T follicular helper cell (primary cell): ENCODE results near the gene OSCP1.

Experiments used
- DNase-seq: peaks from one replicate; pipeline ENCODE4 v3.0.0-alpha.2; 2020; ENCODE audit warnings: low read depth

OSCP1 gene

DNA sequence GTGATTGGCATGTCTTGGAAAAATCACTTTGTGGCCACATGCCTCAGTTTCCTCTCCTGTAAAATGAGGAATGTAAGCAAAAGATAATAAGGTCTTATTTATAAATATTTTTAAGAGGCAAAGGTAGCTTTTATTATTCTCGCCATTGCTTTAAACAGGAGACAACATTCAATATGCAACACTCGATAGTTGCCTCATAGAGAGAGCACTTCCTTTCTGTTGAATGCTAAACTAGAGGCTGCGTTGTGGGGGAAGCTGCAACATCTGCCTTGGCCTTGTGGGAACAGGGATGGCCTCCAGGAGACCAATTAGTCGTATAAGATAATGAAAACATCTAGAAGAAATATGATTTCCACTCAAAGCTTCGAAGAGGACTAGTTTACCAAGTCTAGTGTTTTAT, 3.5 kb downstream of the OSCP1 start:
- no peak for DNase-seq

DNA sequence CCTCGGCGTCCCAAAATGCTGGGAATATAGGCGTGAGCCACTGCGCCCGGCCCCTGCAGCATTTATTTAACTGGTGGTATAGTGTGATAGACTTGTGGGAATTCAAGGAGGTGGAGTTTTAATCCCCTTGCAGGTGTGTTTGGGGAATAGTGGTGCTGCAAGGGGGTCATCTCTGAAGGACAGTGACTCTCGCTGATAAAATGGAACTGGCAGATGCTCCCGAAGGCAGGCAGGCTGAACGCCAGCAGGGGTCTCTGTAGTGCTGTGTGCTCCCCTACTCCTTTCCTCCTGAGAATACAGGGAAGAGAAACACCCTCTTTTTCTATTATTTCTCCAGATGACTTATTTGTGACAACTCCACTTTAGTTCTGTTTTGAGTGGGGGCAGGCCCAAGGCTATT, 4.0 kb downstream of the OSCP1 start:
- no peak for DNase-seq

DNA sequence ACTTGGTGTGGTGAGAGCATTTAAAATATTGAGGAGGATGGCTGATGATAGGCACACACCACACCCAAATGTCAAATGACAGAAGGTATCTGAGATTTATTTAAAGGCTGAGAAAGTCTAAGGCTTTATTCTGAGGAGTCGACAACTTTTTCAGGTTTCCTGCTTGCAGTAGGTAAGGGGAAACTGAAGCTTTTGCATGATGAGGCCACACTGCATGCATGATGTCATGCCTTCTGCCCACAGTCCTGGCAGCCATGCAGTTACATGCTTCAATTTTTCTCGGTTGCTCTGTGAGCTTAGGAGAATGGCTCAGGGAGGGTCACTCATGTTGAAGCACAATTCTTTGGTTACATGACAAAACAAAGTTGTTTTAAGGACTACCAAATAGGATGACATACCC, 7.0 kb downstream of the OSCP1 start:
- DNase-seq, result no peak

DNA sequence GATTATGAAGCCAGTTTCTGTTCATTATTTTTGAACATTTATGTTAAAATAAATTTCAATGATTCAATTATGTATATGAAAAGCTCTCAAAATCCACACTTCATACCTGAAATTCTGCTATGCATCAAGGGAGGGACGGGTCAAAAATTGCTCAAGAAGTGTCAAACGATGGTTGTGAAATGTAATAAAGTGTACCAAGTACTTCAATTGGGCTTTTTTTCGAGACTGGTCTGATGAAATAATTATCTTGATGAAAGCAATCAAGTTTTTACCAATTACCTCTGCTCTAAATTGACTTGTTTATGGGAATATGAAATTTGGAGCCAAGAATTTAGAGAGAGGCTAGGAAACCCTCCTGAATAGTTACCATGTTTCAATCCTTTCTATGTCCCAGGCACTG, 7.9 kb downstream of the OSCP1 start:
- no peak for DNase-seq

DNA sequence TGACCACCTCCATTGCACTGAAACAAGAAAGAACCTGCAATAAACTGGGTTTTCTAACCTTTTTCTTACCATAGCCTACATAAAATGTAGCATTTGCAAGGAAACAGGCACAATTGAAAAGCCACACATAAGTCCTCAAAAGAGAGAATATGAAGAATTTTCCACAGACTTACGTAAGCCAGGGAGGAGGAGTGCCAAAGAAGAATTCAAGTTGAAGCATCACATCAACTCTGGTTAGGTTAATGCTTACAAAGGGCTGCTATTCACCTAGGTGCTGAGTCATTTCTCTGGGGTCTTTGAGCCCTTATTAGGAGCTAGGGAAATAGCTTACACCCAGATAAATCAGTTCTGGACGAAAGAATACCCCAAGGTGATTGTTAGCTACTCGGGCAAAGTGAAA, 9.6 kb downstream of the OSCP1 start:
- no peak for DNase-seq

DNA sequence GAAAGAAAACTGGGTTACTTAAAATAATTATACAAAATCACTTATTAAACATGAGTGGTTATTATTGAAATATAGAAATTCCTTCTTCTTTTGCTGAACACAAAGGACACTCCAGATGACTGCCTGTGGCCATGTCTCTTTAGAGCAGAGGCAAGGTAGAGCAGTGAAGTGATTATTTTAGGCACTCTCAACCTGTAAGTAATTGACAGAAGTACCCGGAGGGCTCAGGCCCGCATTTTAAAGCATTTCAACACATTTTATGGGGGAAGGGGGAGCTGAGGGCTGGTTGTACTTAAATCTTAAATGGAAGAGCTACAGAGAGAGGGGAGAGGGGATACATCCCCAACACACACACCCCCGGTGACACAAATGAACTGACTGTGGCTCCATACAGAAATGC, 10.2 kb downstream of the OSCP1 start:
- DNase-seq, result no peak

DNA sequence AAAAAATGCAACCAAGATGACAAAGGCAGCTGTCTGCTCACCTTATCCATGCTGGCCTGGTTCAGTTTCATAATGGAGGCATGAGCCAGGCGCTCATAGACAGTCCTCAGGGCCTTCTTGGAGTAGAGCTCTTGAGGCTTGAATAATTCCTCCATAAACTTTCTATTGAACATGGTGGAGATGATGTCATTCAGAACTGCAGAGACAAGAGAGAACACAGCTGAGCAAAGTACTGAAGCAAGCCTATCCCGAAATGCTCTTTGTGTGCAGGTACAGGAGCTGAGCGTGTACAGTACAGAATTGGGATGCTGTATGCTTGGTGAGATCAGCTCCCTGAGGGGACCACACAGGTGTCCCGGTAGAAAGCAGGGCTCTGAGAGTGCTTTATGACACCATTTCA, 11.5 kb downstream of the OSCP1 start:
- no peak for DNase-seq

DNA sequence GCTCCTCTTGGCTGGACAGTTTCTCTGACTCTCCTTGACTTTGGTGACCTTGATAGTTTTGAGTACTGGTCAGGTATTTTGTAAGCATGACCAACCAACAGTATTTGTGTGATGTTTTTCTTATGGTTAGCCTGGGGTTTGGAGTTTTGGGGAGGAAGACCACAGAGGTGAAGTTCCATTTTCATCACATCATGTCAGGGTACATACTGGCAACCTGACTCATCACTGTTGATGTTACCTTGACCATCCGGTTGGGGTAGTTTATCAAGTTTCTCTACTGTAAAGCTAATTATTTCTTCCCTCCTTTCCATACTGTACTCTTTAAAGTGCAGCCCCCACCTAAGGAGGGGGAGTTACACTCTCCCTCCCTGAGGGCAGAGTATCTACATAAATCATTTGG, 13.4 kb downstream of the OSCP1 start:
- no peak for DNase-seq

DNA sequence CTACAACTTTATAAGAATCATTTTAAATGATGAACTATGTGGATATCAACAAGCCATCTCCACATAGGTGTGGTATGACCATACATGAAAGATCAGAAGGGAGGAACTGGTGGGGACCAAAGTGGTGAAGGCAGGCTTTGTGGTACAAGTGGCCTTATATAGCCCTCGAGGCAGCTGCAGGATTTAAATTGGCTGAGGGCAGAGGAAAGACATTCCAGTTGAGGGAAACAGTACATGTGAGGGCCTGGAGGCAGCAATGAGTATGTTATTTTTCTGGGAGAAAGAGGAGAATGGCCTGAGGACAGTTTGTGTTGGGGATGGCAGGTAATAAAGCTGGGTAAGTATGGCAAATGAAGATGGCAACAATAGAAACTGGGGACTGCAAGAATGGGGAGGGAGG, 17.1 kb downstream of the OSCP1 start:
- no peak for DNase-seq

DNA sequence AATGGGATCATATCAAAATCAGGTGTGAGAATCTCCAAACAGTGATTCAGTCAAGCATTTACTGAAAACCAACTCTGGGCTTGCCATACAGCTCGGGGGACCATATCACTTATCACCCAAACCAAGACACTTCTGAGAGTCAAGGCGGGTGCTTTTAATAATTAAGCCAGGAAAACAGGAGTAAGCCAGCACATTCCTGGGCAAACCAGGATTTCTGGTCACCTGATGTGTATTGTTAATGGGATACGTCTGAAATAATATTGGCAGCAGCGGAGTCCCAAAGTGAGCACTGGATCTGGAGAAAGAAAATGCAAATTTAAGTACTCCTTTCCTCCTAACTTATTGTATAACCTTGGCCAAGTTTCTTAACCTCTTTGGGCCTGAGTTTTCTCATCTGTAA, 17.6 kb downstream of the OSCP1 start:
- no peak for DNase-seq

DNA sequence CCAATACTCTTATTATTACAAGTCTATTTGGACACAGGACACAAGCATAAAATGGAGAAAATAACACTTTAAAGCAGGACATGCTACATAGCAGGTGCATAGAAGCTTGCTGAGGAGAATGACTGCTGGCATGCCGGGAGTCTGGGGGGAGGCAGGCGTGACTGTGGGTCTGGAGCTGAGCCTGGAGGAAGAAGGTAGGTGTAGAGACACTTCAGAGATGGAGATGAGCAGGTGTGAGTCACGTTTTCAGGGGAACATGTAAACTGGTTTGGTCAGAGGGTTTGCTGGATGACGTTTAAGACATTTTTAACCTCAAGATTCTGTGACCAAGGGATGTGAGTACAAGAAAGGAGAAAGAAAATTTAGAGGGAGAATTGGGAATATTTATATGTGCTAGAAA, 24.5 kb downstream of the OSCP1 start:
- no peak for DNase-seq

DNA sequence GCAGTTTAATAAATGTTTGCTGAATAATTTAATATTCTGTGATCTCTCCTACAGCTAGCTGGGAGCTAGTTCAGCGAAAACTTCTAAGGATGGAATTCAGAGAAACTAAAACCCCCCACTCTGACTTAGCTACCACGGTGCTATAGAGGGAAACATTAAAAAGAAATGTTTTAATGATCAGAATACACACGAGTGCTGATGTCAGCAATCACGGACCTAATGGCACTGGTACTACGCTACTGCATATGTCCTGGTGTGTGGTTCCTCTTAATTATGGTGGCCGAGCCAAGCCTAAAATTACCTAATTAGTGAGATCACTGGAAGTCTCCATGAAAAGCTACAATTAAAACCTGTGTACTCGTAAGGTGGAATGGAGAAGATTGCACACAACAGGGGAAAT, 28.6 kb downstream of the OSCP1 start:
- no peak for DNase-seq

DNA sequence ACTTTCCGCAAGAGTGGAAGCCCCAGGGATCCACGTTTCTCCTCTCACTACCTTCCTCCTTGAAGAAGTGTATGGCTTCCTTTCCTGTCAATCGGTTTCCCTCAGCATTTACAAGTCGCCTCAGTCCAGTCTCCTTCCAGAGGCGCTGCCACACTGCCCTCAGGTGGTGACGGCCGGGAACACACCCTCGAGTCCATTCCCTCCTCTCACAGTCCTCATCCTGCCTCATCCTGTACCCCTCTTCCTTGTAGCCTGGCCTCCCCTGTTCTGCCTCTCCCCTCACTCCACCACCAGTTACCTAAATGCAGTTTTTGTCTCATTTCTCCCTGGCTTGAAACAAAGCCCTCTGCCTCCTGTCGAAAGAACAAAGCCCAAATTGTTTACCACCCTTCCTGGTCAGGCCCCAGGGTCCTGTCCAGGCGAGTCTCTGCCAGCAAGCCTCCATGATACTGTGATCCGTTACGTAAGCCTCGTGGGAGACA, 29.4 kb downstream of the OSCP1 start:
- peak; percentile 85 for DNase-seq

DNA sequence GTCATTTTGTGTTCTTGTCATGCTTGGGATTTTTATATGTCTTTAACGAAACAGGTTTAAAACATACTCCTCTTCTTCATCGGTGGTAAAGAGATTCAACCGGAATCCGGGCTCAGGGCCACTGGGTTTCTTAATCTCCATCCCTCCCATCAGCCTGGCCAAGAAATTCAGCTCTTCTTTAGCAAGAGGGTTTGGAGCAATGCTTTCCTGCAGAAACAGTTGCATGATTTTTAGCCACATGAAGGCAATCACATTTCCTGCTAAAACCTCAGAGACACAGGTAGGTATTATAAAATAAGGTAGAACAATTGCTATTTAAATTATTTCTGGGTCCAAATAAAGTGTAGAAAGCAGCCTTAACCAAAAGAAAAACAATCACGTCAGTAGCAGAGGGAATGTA, 29.8 kb downstream of the OSCP1 start:
- no peak for DNase-seq

DNA sequence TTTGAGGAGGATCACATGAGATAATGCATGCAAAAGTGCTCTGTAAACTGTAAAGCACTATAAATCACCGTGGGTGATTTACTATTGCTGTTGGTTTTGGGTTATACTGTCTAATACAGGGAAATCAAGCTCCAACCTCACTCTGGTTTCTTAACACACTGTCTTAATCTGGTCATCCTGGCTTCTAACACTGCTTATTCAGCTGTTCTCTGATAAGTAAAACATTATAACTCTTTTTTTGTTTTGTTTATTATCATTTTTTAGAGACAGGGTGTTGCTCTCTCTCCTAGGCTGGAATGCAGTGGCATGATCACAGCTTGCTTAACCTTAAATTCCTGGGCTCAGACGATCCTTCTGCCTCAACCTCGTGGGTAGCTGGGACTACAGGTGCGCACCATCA, 30.7 kb downstream of the OSCP1 start:
- no peak for DNase-seq

DNA sequence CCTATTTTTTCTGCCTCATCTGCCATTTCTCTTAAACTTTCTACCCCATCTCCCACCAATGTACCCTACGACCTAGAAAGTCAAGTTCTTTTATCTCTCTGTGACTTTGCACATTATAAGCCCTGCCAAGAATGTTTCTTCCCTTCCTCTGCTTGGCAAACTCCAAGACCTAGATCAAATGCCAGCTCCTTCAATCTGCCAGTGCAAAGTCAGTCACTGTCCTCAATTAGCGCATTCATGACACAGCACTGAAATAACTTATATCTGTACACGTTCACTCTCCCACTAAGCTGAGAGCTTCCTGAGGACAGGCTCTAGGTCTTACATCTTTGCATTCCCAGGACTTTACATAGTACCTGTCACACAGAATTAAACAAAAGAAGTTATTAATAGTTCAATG, 31.1 kb downstream of the OSCP1 start:
- DNase-seq, result no peak

DNA sequence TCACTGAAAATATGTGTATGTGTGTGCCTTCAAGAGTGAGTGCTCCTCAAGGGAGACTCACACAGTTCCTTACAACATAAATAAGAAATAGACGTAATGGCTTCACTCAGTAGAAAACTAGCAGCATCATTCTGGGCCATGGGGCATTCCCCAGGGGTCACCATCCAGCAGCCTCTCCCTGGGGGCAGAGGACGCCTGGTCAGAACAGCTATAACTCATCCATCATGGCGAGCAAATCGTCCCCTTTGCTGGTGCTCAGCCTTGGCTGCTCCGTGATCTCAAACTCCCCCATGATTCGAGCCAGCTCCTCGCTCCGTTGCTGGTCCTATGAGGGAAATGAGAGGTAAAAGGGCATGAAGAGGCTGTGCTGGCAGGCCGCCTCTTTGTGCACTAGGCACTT, 32.3 kb downstream of the OSCP1 start:
- DNase-seq, result no peak

DNA sequence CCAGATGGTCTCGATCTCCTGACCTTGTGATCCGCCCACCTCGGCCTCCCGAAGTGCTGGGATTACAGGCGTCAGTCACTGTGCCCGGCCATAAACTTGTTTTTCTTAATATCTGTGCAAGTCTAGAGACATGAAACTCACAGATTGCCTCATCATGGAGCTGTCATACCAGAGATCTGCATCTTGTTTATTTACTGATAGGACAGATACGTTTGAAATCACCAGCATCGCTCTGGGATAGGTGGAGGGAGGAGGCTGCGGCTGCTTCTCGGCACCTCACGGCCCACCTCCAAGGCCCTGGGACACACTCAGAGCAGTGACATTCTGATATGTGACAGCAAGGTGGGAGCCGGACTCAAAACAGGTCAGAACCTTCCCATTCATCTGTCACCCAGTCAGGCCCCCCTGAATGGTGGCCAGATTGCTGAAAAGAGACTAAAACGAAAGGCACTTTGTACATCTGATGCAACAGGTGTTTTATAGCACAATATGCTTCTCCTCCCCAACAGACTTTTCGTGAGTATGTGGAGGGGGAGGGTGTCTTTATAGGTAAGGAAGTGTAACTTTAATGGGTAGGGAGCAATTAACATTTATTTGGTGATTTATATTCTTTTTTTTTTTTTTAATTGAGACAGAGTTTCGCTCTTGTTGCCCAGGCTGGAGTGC, 34.5 kb downstream of the OSCP1 start:
- DNase-seq, result no peak

DNA sequence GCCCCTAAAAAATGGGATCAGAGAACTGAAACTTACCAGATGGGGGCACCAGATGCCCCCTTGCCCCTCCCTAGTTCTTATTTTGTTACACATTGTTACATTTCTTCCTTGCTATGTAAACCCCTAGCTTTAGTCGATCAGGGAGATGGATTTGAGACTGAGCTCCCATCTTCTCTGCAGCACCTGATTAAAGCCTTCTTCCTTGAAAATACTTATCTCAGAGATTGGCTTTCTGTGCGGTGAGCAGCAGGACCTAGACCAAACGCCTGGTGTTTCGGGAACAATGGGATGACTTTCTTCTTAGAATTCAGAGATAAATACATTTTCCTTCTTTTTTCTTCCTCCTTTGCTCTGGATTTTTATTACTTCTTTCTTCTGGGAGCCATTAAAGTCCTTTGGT, 35.9 kb downstream of the OSCP1 start:
- no peak for DNase-seq

DNA sequence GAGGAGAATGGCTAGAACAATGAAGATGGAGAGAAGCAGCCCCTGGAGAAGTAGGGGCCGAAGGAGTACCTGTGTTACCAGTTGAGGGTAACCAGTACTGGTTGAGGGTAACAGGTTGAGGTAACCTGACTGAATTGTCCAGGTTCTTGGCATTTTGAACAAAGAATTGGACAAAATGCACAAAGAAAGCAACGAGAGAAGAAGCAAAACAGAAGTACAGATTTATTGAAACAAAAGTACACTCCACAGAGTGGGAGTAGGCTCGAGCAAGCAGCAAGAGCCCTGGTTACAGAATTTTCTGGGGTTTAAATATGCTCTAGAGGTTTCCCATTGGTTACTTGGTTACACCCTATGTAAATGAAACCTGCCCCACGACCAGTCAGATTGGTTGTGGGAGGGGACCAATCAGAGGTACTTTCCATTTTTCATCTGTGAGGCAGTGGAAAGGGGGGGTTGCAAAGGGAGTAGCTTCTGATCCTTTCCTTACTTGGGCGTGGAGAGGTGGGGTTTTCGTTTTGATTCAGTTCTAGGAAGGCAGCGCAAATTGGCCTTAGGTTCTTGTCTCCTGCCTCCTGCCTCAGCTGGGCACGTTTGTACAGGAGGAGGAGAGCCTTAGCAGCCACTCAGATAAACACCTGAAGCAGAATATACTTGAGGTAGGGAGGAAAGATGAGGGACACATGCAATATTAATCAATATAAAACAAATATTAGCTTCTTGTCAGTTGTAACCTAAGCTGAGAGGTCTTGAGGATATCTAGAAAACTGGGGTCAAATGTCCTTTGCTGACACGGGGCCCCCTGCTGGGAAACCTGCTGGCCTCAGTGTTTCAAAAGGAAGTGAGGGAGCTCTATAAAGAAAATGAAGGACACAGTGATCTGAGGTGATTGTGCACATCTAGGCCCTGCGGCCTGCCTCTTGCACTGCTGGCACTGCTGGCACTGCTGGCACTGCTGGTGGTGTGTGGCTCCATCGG, 38.3 kb downstream of the OSCP1 start:
- DNase-seq, result no peak

DNA sequence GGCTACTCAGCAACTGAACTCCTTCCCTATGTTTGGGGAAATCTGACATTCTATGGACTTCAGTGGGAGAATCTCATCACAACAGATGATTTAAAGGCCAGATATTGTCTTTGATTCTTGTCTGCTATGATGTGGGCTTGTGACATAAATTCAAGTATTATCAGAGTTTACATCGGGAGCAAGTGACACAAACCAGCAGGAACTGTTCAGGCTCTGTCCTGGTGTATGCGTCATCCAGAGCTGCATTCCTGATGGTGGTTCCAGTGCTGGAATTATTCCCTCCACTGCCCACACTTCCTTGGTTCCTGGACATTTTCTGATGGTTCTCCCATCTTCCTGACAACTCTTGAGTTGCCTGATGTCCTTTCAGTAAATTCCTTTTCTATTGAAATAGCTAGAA, 41.8 kb downstream of the OSCP1 start:
- DNase-seq, result no peak

DNA sequence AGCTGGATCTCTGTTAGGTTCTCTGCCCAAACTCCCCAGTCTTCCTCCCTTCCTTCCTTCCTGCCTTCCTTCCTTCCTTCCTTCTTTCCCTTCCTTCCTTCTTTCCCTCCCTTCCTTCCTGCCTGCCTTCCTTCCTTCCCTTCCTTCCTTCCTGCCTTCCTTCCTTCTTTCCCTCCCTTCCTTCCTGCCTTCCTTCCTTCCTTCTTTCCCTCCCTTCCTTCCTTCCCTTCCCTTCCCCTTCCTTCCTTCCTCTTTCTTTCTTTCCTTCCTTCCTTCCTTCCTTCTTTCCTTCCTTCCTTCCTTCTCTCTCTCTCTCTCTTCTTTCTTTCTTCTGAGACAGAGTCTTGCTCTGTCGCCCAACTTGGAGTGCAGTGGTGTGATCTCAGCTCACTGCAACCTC, 43.8 kb downstream of the OSCP1 start:
- no peak for DNase-seq

DNA sequence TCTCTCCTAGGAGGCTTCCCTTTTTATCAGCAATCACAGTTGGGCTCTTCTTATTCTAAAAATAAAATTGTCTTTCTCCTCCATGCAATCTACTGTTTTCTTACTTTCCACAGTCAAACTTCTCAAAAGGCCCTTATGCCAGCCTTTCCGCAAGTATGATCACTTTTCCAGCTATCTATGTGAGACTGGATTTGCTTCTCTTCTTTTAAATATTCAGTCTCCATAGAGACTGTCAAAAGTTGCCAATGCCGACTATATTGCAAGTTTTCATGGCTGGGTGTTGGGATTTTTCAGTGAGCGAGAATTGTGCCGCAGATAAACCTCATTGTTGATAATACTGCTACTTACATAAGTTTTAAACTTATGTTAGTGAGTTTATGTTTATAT, 47.8 kb downstream of the OSCP1 start:
- DNase-seq, result no peak
